ENCODE data around the gene NMNAT2.

GRCh38 chr1:183423541-183423940 lies 5.4 kb upstream of the NMNAT2 start:
- no peak for TF ChIP-seq EP300 (IDR thresholded peaks at IDR 0.05; ENCODE audit: borderline replicate concordance in 1 of 2, low read depth in 2 of 2, low read length in 2 of 2)
- no peak for TF ChIP-seq CTCF (IDR thresholded peaks at IDR 0.05; ENCODE audit: control extremely low read depth in 1 of 3, insufficient read depth in 1 of 3, low read depth in 1 of 3, low read length in 3 of 3)
- TF ChIP-seq ASH2L (IDR thresholded peaks at IDR 0.05; ENCODE audit: low read length): no peak
- no peak for TF ChIP-seq MAX (IDR thresholded peaks at IDR 0.05)
- TF ChIP-seq KDM5A (IDR thresholded peaks at IDR 0.05; ENCODE audit: low read length): no peak
- no peak for TF ChIP-seq EZH2 (IDR thresholded peaks at IDR 0.05; ENCODE audit: low read depth, low read length, severe bottlenecking)
- no peak for TF ChIP-seq CREB1 (IDR thresholded peaks at IDR 0.05)
- TF ChIP-seq POLR2A (IDR thresholded peaks at IDR 0.05; ENCODE audit: control extremely low read depth in 1 of 2, low read depth in 2 of 2, low read length in 2 of 2): no peak
